HCT116 (cell line): Measurements from ENCODE around the gene CEP112.

Source experiments
- EZH2 ChIP-seq: fragments of 200-600 bp; sonication (generic); IDR thresholded peaks from 2 replicates; pipeline ENCODE4 v1.6.1; 2017; ENCODE audit warnings: antibody characterized with exemption, mixed run types
- FOSL1 ChIP-seq: IDR thresholded peaks from 2 replicates; pipeline ENCODE4 v1.6.1; 2012; ENCODE audit warnings: low read depth
- POLR2AphosphoS5 ChIP-seq: IDR thresholded peaks from 2 replicates; pipeline ENCODE4 v1.6.1; 2011; ENCODE audit warnings: mild to moderate bottlenecking, low read depth, low read length, moderate library complexity
- RAD21 ChIP-seq: IDR thresholded peaks from 2 replicates; pipeline ENCODE4 v1.6.1; 2012; ENCODE audit warnings: low read depth, mild to moderate bottlenecking
- SP1 ChIP-seq: IDR thresholded peaks from 2 replicates; pipeline ENCODE4 v1.6.1; 2012; ENCODE audit warnings: low read depth
- SRF ChIP-seq: IDR thresholded peaks from 2 replicates; pipeline ENCODE4 v1.6.1; 2012; ENCODE audit warnings: low read depth
- TCF7L2 ChIP-seq: IDR thresholded peaks from 2 replicates; pipeline ENCODE4 v1.7.0; 2011; ENCODE audit warnings: borderline replicate concordance, inconsistent platforms; ENCODE audit not compliant: insufficient read depth, insufficient read length; ENCODE audit errors: extremely low read depth
- ZNF274 ChIP-seq: fragments of 200-500 bp; sonication (Bioruptor generic); IDR thresholded peaks from 2 replicates; pipeline ENCODE4 v1.6.1; 2014; ENCODE audit warnings: mild to moderate bottlenecking, low read depth, low read length, inconsistent platforms
- TF ChIP-seq, protein P1 (sequence below), 3 experiments: fragments of 200-600 bp in 1 of 3; sonication (generic) in 1 of 3; IDR thresholded peaks in 2 of 3; conservative IDR thresholded peaks in 1 of 3; 2 replicates each; pipeline ENCODE4 v1.5.1; 2012 to 2017; ENCODE audit warnings: low read depth in 2 of 3, low read length in 2 of 3, antibody characterized with exemption in 1 of 3, borderline replicate concordance in 1 of 3, control low read depth in 1 of 3, mild to moderate bottlenecking in 1 of 3, mixed read lengths in 1 of 3, mixed run types in 1 of 3, moderate library complexity in 1 of 3; ENCODE audit not compliant: insufficient read depth in 1 of 3
- TF ChIP-seq, protein P2 (sequence below): IDR thresholded peaks from 2 replicates; pipeline ENCODE4 v1.6.1; 2011; ENCODE audit warnings: mild to moderate bottlenecking, low read length, moderate library complexity; ENCODE audit not compliant: insufficient replicate concordance; ENCODE audit errors: extremely low read depth
- TF ChIP-seq, protein P3 (sequence below): IDR thresholded peaks from 2 replicates; pipeline ENCODE4 v1.6.1; 2012

DNA sequence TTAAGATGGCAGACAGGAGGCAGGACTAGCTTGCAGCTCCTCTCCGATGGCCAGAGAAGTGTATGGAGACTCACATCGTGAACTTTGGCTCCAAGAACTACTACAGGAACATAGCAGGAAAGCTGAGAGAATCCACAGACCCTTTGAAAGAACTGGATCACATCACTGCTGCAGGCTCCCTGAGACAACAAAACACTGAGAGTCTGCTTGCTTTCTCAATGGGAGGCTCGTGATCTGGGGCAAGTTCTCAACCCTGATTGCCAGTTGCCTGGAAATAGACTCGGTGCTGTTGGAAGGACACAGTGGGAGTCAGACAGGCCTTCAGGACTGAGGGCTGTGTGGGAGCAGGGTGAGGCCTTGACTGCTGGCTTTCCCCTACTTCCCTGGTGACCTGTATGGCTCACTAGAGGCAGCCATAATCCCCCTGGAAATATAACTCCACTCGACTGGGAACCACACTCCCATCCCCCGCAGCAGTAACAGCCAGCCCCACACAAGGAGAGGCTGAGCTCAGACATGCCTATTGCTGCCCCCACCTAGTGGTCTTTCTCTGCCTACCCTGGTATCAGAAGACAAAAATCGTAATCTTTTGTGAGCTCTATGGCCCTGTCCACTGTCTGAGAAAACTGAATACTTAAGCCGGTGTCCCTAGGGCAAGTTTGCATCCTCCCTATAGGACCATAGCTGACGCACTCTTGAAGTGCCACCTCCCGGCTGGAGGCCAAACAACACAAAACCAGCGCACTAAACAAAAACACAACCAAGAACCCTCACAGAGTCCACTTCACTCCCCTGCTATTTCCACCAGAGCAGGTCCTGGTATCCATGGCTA, 238.4 kb downstream of the CEP112 start:
- TF ChIP-seq SRF (no peak), FOSL1 (no peak), TCF7L2 (no peak), EZH2 (no peak), POLR2AphosphoS5 (no peak), ZNF274 (no peak), SP1 (no peak), RAD21 (no peak)
- TF ChIP-seq, protein P1, sequence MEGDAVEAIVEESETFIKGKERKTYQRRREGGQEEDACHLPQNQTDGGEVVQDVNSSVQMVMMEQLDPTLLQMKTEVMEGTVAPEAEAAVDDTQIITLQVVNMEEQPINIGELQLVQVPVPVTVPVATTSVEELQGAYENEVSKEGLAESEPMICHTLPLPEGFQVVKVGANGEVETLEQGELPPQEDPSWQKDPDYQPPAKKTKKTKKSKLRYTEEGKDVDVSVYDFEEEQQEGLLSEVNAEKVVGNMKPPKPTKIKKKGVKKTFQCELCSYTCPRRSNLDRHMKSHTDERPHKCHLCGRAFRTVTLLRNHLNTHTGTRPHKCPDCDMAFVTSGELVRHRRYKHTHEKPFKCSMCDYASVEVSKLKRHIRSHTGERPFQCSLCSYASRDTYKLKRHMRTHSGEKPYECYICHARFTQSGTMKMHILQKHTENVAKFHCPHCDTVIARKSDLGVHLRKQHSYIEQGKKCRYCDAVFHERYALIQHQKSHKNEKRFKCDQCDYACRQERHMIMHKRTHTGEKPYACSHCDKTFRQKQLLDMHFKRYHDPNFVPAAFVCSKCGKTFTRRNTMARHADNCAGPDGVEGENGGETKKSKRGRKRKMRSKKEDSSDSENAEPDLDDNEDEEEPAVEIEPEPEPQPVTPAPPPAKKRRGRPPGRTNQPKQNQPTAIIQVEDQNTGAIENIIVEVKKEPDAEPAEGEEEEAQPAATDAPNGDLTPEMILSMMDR (IDR thresholded peaks at IDR 0.05 in 2 of 3, conservative IDR thresholded peaks at IDR 0.05 in 1 of 3; ENCODE audit: borderline replicate concordance in 1 of 3, insufficient read depth in 1 of 3, low read depth in 2 of 3, low read length in 2 of 3), result no peak
- TF ChIP-seq, protein P2, sequence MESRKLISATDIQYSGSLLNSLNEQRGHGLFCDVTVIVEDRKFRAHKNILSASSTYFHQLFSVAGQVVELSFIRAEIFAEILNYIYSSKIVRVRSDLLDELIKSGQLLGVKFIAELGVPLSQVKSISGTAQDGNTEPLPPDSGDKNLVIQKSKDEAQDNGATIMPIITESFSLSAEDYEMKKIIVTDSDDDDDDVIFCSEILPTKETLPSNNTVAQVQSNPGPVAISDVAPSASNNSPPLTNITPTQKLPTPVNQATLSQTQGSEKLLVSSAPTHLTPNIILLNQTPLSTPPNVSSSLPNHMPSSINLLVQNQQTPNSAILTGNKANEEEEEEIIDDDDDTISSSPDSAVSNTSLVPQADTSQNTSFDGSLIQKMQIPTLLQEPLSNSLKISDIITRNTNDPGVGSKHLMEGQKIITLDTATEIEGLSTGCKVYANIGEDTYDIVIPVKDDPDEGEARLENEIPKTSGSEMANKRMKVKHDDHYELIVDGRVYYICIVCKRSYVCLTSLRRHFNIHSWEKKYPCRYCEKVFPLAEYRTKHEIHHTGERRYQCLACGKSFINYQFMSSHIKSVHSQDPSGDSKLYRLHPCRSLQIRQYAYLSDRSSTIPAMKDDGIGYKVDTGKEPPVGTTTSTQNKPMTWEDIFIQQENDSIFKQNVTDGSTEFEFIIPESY, result no peak
- TF ChIP-seq, protein P3, sequence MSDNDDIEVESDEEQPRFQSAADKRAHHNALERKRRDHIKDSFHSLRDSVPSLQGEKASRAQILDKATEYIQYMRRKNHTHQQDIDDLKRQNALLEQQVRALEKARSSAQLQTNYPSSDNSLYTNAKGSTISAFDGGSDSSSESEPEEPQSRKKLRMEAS, result no peak
